Endothelial cell of umbilical vein (primary cell): ENCODE results near the gene CFAP77.

ENCODE experiments used
- CTCF ChIP-seq, 2 donors: IDR thresholded peaks; 1 replicate in 1 of 2; 2 replicates in 1 of 2; pipeline ENCODE4 v1.5.1; 2011; ENCODE audit warnings: low read length in 2 of 2, mild to moderate bottlenecking in 2 of 2, moderate library complexity in 2 of 2, control low read depth in 1 of 2, inconsistent platforms in 1 of 2, low read depth in 1 of 2; ENCODE audit not compliant: insufficient read depth in 1 of 2; ENCODE audit errors: extremely low read depth in 1 of 2
- EZH2 ChIP-seq: IDR thresholded peaks from 2 replicates; pipeline ENCODE4 v1.6.1; 2012; ENCODE audit warnings: borderline replicate concordance, low read depth, mild to moderate bottlenecking, moderate library complexity, low read length, inconsistent platforms; ENCODE audit not compliant: severe bottlenecking
- FOS ChIP-seq: IDR thresholded peaks from 2 replicates; pipeline ENCODE4 v1.6.1; 2011; ENCODE audit warnings: mild to moderate bottlenecking, low read length, moderate library complexity, borderline replicate concordance; ENCODE audit not compliant: insufficient read depth
- MAX ChIP-seq: IDR thresholded peaks from 2 replicates; pipeline ENCODE4 v1.6.1; 2011; ENCODE audit not compliant: insufficient read depth, insufficient read length
- MYC ChIP-seq: IDR thresholded peaks from one replicate; pipeline ENCODE4 v1.6.1; 2011; ENCODE audit warnings: mild to moderate bottlenecking, low read depth, low read length
- POLR2A ChIP-seq: IDR thresholded peaks from 2 replicates; pipeline ENCODE4 v1.6.1; 2012; ENCODE audit warnings: low read depth, mild to moderate bottlenecking, control low read depth, low read length
- POLR2AphosphoS5 ChIP-seq: IDR thresholded peaks from 2 replicates; pipeline ENCODE4 v1.6.1; 2012; ENCODE audit warnings: low read depth, mild to moderate bottlenecking, control low read depth, low read length, moderate library complexity; ENCODE audit not compliant: insufficient read depth

GRCh38 chr9:132545578-132545977, 135.6 kb downstream of the CFAP77 start:
- TF ChIP-seq POLR2AphosphoS5, result no peak
- no peak for TF ChIP-seq CTCF (IDR thresholded peaks at IDR 0.05; ENCODE audit: extremely low read depth in 1 of 2, insufficient read depth in 1 of 2, low read depth in 1 of 2, low read length in 2 of 2)
- TF ChIP-seq POLR2A, result no peak
- TF ChIP-seq FOS, result no peak
- no peak for TF ChIP-seq EZH2
- no peak for TF ChIP-seq MYC
- TF ChIP-seq MAX, result no peak
